ENCODE measurements around the gene SLC2A11. TPM values are rescaled to one million over a fixed set of nuclear protein-coding genes. Genes with fewer than 3 reads are reported as not detected.
A peak's percentile ranks its signal among the peaks of the same experiment; 100 is the strongest.

SLC2A11 gene
- total and polyA plus RNA-seq, 10 of the 15 experiments (the other 5 are each of a cell fraction or from before 2014, with no cell fraction given): 0.98 to 18.3 (median 8.6) TPM

- TF ChIP-seq E4F1 (IDR thresholded peaks at IDR 0.05; ENCODE audit: borderline replicate concordance, partially characterized antibody): no peak
- peak; percentile 71 for TF ChIP-seq NR2F1 (conservative IDR thresholded peaks at IDR 0.05)
- 0 out of 2 replicates have a peak, but pooled peaks have one; percentile 5 for TF ChIP-seq TAF1 (IDR thresholded peaks at IDR 0.05; ENCODE audit: borderline replicate concordance, low read depth, low read length)
These were observed 712 bp upstream of the SLC2A11 start (continued) for GRCh38 chr22:23856721-23857605.

GRCh38 chr22:23858484-23858815, 775 bp downstream of the SLC2A11 start:
- WGBS (ENCODE audit: insufficient coverage, insufficient replicate concordance, low lambda C conversion rate, missing lambda C conversion rate): 30% methylated on average over 7 of the region's 7 CpGs
- ChIA-PET CTCF (interaction anchor here (0.7 to 2.9 kb wide), 18 partner anchors 9 to 899 kb away, joined by 3 to 45 read pairs (median 4); partner anchors contain the start of genes CHCHD10 and MIF), SMC1A (ENCODE audit: uncharacterized antibody, unreplicated experiment) (interaction anchor here (0.7 to 3.0 kb wide), 11 partner anchors 8 to 384 kb away, joined by 3 to 18 read pairs (median 3); partner anchors contain the start of genes DERL3 and MIF), RAD21 (ENCODE audit: unreplicated experiment) (interaction anchor here (0.6 to 3.4 kb wide), 6 partner anchors 13 to 92 kb away, joined by 3 to 30 read pairs (median 10); partner anchors contain the start of genes CHCHD10 and MIF), POLR2A (interaction anchor here (0.5 to 3.7 kb wide), 10 partner anchors 10 to 714 kb away, joined by 3 to 41 read pairs (median 4); partner anchors contain the start of gene MIF)
- in situ Hi-C loops (cut with MboI): no loop called here
- no TSS peak for BruUV-seq (replicated peaks)
- DNase-seq (ENCODE audit: low read depth, low spot score): no peak
- peak overlapping the region; percentile 89 for H3K4me3 ChIP-seq
- no peaks in the 10 kb centered on the region for H4K20me1 ChIP-seq (ENCODE audit: control insufficient read depth, insufficient read depth)
- H3K27ac ChIP-seq (ENCODE audit: control insufficient read depth, insufficient read depth): peak overlapping the region; percentile 91; the same call in 1 of the 2 replicates
- peaks cover 11% of the 10 kb centered on the region for H3K4me1 ChIP-seq (ENCODE audit: control insufficient read depth, insufficient read depth, low read length)
- no peaks in the 10 kb centered on the region for H3K9me3 ChIP-seq (replicated peaks; ENCODE audit: control insufficient read depth, insufficient read depth, low read length)
- no peak for ATAC-seq
- no peaks in the 10 kb centered on the region for H3K27me3 ChIP-seq (replicated peaks in 1 of 2; ENCODE audit: control insufficient read depth in 2 of 2, insufficient read depth in 2 of 2, low read length in 1 of 2)
- H3K4me2 ChIP-seq (ENCODE audit: control insufficient read depth, insufficient read depth): peak overlapping the region; percentile 98
- peaks cover 7% of the 10 kb centered on the region for H3K79me2 ChIP-seq (ENCODE audit: control insufficient read depth, insufficient read depth, low read length)
- H3K9ac ChIP-seq (ENCODE audit: control insufficient read depth, insufficient read depth, low read length): peak overlapping the region; percentile 94
- FAIRE-seq: no peak
- intact Hi-C loops (cut with micrococcal nuclease; ENCODE audit: unreplicated experiment): no loop called here
- H2AFZ ChIP-seq (ENCODE audit: control insufficient read depth, low read depth, low read length): peak overlapping the region; percentile 100
- no peaks in the 10 kb centered on the region; a peak in 1 of 4 replicates for H3K36me3 ChIP-seq (ENCODE audit: control insufficient read depth in 2 of 2, insufficient read depth in 2 of 2, low read length in 1 of 2)
- TF ChIP-seq MEF2A (IDR thresholded peaks at IDR 0.05; ENCODE audit: insufficient read depth, low read depth, low read length) (no peak), SREBF2 (IDR thresholded peaks at IDR 0.05; ENCODE audit: low read length) (no peak), PBX3 (IDR thresholded peaks at IDR 0.05; ENCODE audit: insufficient replicate concordance, low read depth, low read length) (no peak), CHD1 (IDR thresholded peaks at IDR 0.05; ENCODE audit: low read depth, low read length) (no peak), BHLHE40 (IDR thresholded peaks at IDR 0.05; ENCODE audit: borderline replicate concordance in 1 of 2, low read depth in 2 of 2, low read length in 1 of 2) (no peak), GABPA (IDR thresholded peaks at IDR 0.05; ENCODE audit: low read depth) (no peak), SIN3A (IDR thresholded peaks at IDR 0.05; ENCODE audit: low read depth, low read length) (no peak), ESRRA (IDR thresholded peaks at IDR 0.05; ENCODE audit: low read length) (no peak), SMAD5 (IDR thresholded peaks at IDR 0.05; ENCODE audit: low read depth) (no peak), JUND (IDR thresholded peaks at IDR 0.05; ENCODE audit: low read depth, low read length) (no peak), ZBTB4 (CRISPR knock-in tag; IDR thresholded peaks at IDR 0.05) (no peak)

Measured in GM12878 (cell line).